CD14-positive monocyte (primary cell): ENCODE data around the gene ODR4. TPM values are rescaled to one million over a fixed set of nuclear protein-coding genes. Genes with fewer than 3 reads are reported as not detected.
A peak's percentile ranks its signal among the peaks of the same experiment; 100 is the strongest.

Experiments
- DNase-seq, 3 donors: peaks; one replicate each; pipeline ENCODE4 v3.0.0-alpha.2; 2011 to 2022
- H2AFZ ChIP-seq: 2 replicates; pipeline ENCODE4 v1.6.0; 2012; ENCODE audit warnings: mild to moderate bottlenecking, low read depth, low read length, inconsistent platforms; ENCODE audit not compliant: insufficient read depth, poor library complexity, severe bottlenecking
- H3K27ac ChIP-seq, 2 donors: 1 replicate in 1 of 2; 2 replicates in 1 of 2; pipeline ENCODE4 v1.5.1; 2012 to 2013; ENCODE audit warnings: low read length in 2 of 2, control low read depth in 1 of 2, inconsistent platforms in 1 of 2, low read depth in 1 of 2, mild to moderate bottlenecking in 1 of 2
- H3K27me3 ChIP-seq, 2 donors: one replicate each; pipeline versions ENCODE4 v1.6.0 to v1.6.1; 2011 to 2013; ENCODE audit warnings: low read length in 2 of 2; ENCODE audit not compliant: control insufficient read depth in 2 of 2, insufficient read depth in 2 of 2
- H3K36me3 ChIP-seq, 2 donors: replicated peaks in 1 of 2; 1 replicate in 1 of 2; 2 replicates in 1 of 2; pipeline versions ENCODE4 v1.5.1 to v1.6.1; 2012 to 2013; ENCODE audit warnings: low read length in 2 of 2, control low read depth in 1 of 2, inconsistent platforms in 1 of 2, mild to moderate bottlenecking in 1 of 2; ENCODE audit not compliant: insufficient read depth in 2 of 2, control insufficient read depth in 1 of 2
- H3K4me1 ChIP-seq, 2 donors: 1 replicate in 1 of 2; 2 replicates in 1 of 2; pipeline versions ENCODE4 v1.5.1 to v1.6.1; 2012 to 2013; ENCODE audit warnings: low read length in 2 of 2, control low read depth in 1 of 2, inconsistent platforms in 1 of 2, mild to moderate bottlenecking in 1 of 2, moderate library complexity in 1 of 2; ENCODE audit not compliant: insufficient read depth in 2 of 2, control insufficient read depth in 1 of 2
- H3K4me2 ChIP-seq: replicated peaks from 2 replicates; pipeline ENCODE3; 2012; ENCODE audit warnings: low read length, moderate library complexity, mild to moderate bottlenecking; ENCODE audit not compliant: poor library complexity, severe bottlenecking; ENCODE audit errors: extremely low read depth
- H3K4me3 ChIP-seq, 3 experiments: fragments of 200-600 bp in 1 of 3; sonication (generic) in 1 of 3; replicated peaks in 1 of 3; 1 replicate in 2 of 3; 2 replicates in 1 of 3; pipeline ENCODE4 v1.5.1; 2011 to 2013; ENCODE audit warnings: low read length in 3 of 3, mild to moderate bottlenecking in 3 of 3, control low read depth in 2 of 3, low read depth in 2 of 3, inconsistent platforms in 1 of 3, moderate library complexity in 1 of 3
- H3K79me2 ChIP-seq: 2 replicates; pipeline ENCODE4 v1.6.0; 2012; ENCODE audit warnings: mild to moderate bottlenecking, control low read depth, inconsistent platforms, low read length, moderate library complexity; ENCODE audit not compliant: insufficient read depth
- H3K9ac ChIP-seq: 2 replicates; pipeline ENCODE4 v1.6.0; 2017; ENCODE audit warnings: low read length, mild to moderate bottlenecking; ENCODE audit not compliant: insufficient read depth, poor library complexity, severe bottlenecking
- H3K9me3 ChIP-seq, 2 donors: replicated peaks in 1 of 2; 1 replicate in 1 of 2; 2 replicates in 1 of 2; pipeline versions ENCODE4 v1.5.1 to v1.6.1; 2012 to 2013; ENCODE audit warnings: low read length in 2 of 2, control low read depth in 1 of 2; ENCODE audit not compliant: control insufficient read depth in 1 of 2, insufficient read depth in 1 of 2
- H4K20me1 ChIP-seq: 2 replicates; pipeline ENCODE4 v1.6.0; 2012; ENCODE audit warnings: mild to moderate bottlenecking, low read length, control low read depth, moderate library complexity; ENCODE audit not compliant: insufficient read depth
- H3K27ac Mint-ChIP-seq, 7 donors: one replicate each; pipeline ENCODE4 v1.8.0; 2020; ENCODE audit warnings: mild to moderate bottlenecking in 7 of 7, mixed read lengths in 7 of 7, moderate library complexity in 6 of 7, inconsistent platforms in 2 of 7
- H3K27me3 Mint-ChIP-seq, 3 donors: one replicate each; pipeline ENCODE4 v1.8.0; 2021 to 2022; ENCODE audit warnings: low read depth in 3 of 3, mild to moderate bottlenecking in 3 of 3, mixed read lengths in 3 of 3, moderate library complexity in 3 of 3, inconsistent platforms in 1 of 3
- H3K36me3 Mint-ChIP-seq, 2 donors: one replicate each; pipeline ENCODE4 v1.8.0; 2020; ENCODE audit warnings: mixed read lengths in 2 of 2, inconsistent platforms in 1 of 2, mild to moderate bottlenecking in 1 of 2
- H3K4me1 Mint-ChIP-seq: one replicate; pipeline ENCODE4 v1.8.0; 2020; ENCODE audit warnings: mild to moderate bottlenecking, mixed read lengths
- H3K4me3 Mint-ChIP-seq, 2 donors: one replicate each; pipeline ENCODE4 v1.8.0; 2020; ENCODE audit warnings: mild to moderate bottlenecking in 2 of 2, mixed read lengths in 2 of 2, moderate library complexity in 1 of 2
- H3K9me3 Mint-ChIP-seq, 7 donors: one replicate each; pipeline ENCODE4 v1.8.0; 2020 to 2022; ENCODE audit warnings: mixed read lengths in 7 of 7, mild to moderate bottlenecking in 6 of 7, moderate library complexity in 6 of 7, inconsistent platforms in 2 of 7
- CTCF ChIP-seq: fragments of 200-600 bp; IDR thresholded peaks from one replicate; pipeline ENCODE4 v1.8.0; 2022; ENCODE audit warnings: antibody characterized with exemption, mild to moderate bottlenecking
- WGBS: methylation state at CpG from one replicate; pipeline ENCODE4 v1.1.5; 2013; ENCODE audit warnings: missing lambda C conversion rate; ENCODE audit not compliant: insufficient coverage; 5-methylcytosine and 5-hydroxymethylcytosine counted together
- intact Hi-C, 2 donors: fragments of 100-400 bp; cut with micrococcal nuclease; formaldehyde crosslinking; loops; one replicate each; pipeline versions ENCODE4 v1.15.0 to v1.15.1; 2023
- polyA plus RNA-seq, 3 donors: library from polyadenylated mRNA; depleted of rRNA in 1 of 3; unstranded in 2 of 3; stranded (reverse) in 1 of 3; fragments of 300-500 nt in 2 of 3; fragments of >200 nt in 1 of 3; fragmentation: Illumina TruSeq in 2 of 3; gene quantifications; 1 replicate in 2 of 3; 2 replicates in 1 of 3; pipeline ENCODE4 v1.2.3, GENCODE V29; 2012 to 2021

ODR4 gene
- polyA plus RNA-seq, 3 donors, result 6.4 to 10.1 (median 9.7) TPM

- peak overlapping the region in 2 of 3 experiments; percentile 12 to 41 for H3K4me3 ChIP-seq
- H3K9me3 ChIP-seq, result no peaks in the 10 kb centered on the region
- intact Hi-C loops, result no loop called here
- Mint-ChIP-seq H3K4me1 (peaks cover 45% of the 10 kb centered on the region), H3K4me3 (peak overlapping the region; percentile 25 to 72), H3K36me3 (peaks cover 2 to 8% of the 10 kb centered on the region in 2 donors), H3K27me3 (no peaks in the 10 kb centered on the region), H3K9me3 (peaks cover 0 to 5% (median 2%) of the 10 kb centered on the region in 7 donors), H3K27ac (peak overlapping the region; percentile 48 to 92 (median 85))
- H3K36me3 ChIP-seq, result no peaks in the 10 kb centered on the region
- no peaks in the 10 kb centered on the region for H3K27me3 ChIP-seq
- no peak for TF ChIP-seq CTCF
- H3K27ac ChIP-seq, result peak overlapping the region in 1 of 2 donors; percentile 78
- no peaks in the 10 kb centered on the region for H3K79me2 ChIP-seq
- no peak overlapping the region for H3K9ac ChIP-seq
- peak overlapping the region; percentile 64 for H3K4me2 ChIP-seq
- H4K20me1 ChIP-seq, result no peaks in the 10 kb centered on the region
- H3K4me1 ChIP-seq, result peaks cover 36 to 46% of the 10 kb centered on the region in 2 donors
- H2AFZ ChIP-seq, result peak overlapping the region; percentile 64
- peak; percentile 9 to 56 (median 21) for DNase-seq
- no CpG with 5 or more reads among the region's 1 CpG for WGBS
Observed at GRCh38 chr1:186442651-186443375, 67.2 kb downstream of the ODR4 start.

GRCh38 chr1:186443638-186444037, 68.0 kb downstream of the ODR4 start:
- Histone ChIP-seq H3K4me3 (no peak overlapping the region), H3K79me2 (no peaks in the 10 kb centered on the region), H3K27ac (peak overlapping the region in 1 of 2 donors; percentile 78), H2AFZ (no peak overlapping the region), H3K4me1 (peaks cover 32 to 41% of the 10 kb centered on the region in 2 donors), H3K4me2 (no peak overlapping the region), H3K27me3 (no peaks in the 10 kb centered on the region), H3K36me3 (no peaks in the 10 kb centered on the region), H3K9me3 (no peaks in the 10 kb centered on the region), H3K9ac (no peak overlapping the region), H4K20me1 (no peaks in the 10 kb centered on the region)
- peaks cover 42% of the 10 kb centered on the region for H3K4me1 Mint-ChIP-seq
- H3K4me3 Mint-ChIP-seq, result no peak overlapping the region
- no CpG with 5 or more reads among the region's 2 CpGs for WGBS
- DNase-seq, result no peak
- no peaks in the 10 kb centered on the region for H3K27me3 Mint-ChIP-seq
- peak overlapping the region in 3 of 7 donors; percentile 64 to 75 (median 65) for H3K27ac Mint-ChIP-seq
- H3K9me3 Mint-ChIP-seq, result peaks cover 0 to 2% (median 0%) of the 10 kb centered on the region in 7 donors
- intact Hi-C loops, result no loop called here
- peaks cover 2 to 6% of the 10 kb centered on the region in 2 donors for H3K36me3 Mint-ChIP-seq
- TF ChIP-seq CTCF, result no peak
